Endodermal cell (in vitro differentiated cells): ENCODE measurements around the gene KCNT1. TPM values are rescaled to one million over a fixed set of nuclear protein-coding genes. Genes with fewer than 3 reads are reported as not detected.

Experiments
- DNase-seq: peaks from one replicate; pipeline ENCODE4 v3.0.0-alpha.2; 2017
- H3K27ac ChIP-seq: 2 replicates; pipeline ENCODE4 v1.5.1; 2013; ENCODE audit warnings: mild to moderate bottlenecking, low read depth, low read length, moderate library complexity
- H3K27me3 ChIP-seq: 2 replicates; pipeline ENCODE4 v1.6.1; 2013; ENCODE audit warnings: mild to moderate bottlenecking, low read length, moderate library complexity; ENCODE audit not compliant: insufficient read depth, control insufficient read depth, poor library complexity, severe bottlenecking
- H3K36me3 ChIP-seq: 2 replicates; pipeline ENCODE4 v1.7.0; 2013; ENCODE audit warnings: mild to moderate bottlenecking, low read length, moderate library complexity; ENCODE audit not compliant: control insufficient read depth, insufficient read depth
- H3K4me1 ChIP-seq: one replicate; pipeline ENCODE4 v1.7.0; 2013; ENCODE audit warnings: low read length; ENCODE audit not compliant: control insufficient read depth, insufficient read depth
- H3K4me3 ChIP-seq: 2 replicates; pipeline ENCODE4 v1.5.1; 2013; ENCODE audit warnings: mild to moderate bottlenecking, low read length, moderate library complexity
- H3K9ac ChIP-seq: 2 replicates; pipeline ENCODE4 v1.6.1; 2013; ENCODE audit warnings: mild to moderate bottlenecking, low read length, moderate library complexity; ENCODE audit not compliant: poor library complexity, severe bottlenecking; ENCODE audit errors: extremely low read depth
- H3K9me3 ChIP-seq: 2 replicates; pipeline ENCODE4 v1.6.1; 2013; ENCODE audit warnings: mild to moderate bottlenecking, low read length, moderate library complexity; ENCODE audit not compliant: control insufficient read depth
- H3K27ac Mint-ChIP-seq: 2 replicates; pipeline ENCODE4 v1.8.0; 2020; ENCODE audit warnings: mixed read lengths
- H3K27me3 Mint-ChIP-seq: 2 replicates; pipeline ENCODE4 v1.8.0; 2021; ENCODE audit warnings: mild to moderate bottlenecking, mixed read lengths; ENCODE audit not compliant: insufficient read depth
- H3K36me3 Mint-ChIP-seq: 2 replicates; pipeline ENCODE4 v1.8.0; 2020; ENCODE audit warnings: low read depth, mixed read lengths
- H3K4me1 Mint-ChIP-seq: 2 replicates; pipeline ENCODE4 v1.8.0; 2020; ENCODE audit warnings: mixed read lengths
- H3K4me3 Mint-ChIP-seq: 2 replicates; pipeline ENCODE4 v1.8.0; 2020; ENCODE audit warnings: mild to moderate bottlenecking, moderate library complexity, mixed read lengths
- H3K9me3 Mint-ChIP-seq: 2 replicates; pipeline ENCODE4 v1.8.0; 2020; ENCODE audit warnings: mild to moderate bottlenecking, mixed read lengths
- WGBS, 2 experiments: methylation state at CpG; one replicate each; pipeline versions ENCODE4 v1.1.5 to v1.1.7; 2013; ENCODE audit warnings: missing lambda C conversion rate in 2 of 2, mixed read lengths in 1 of 2; ENCODE audit not compliant: insufficient coverage in 1 of 2, insufficient read length in 1 of 2; 5-methylcytosine and 5-hydroxymethylcytosine counted together
- total RNA-seq, 2 donors: library from RNA; stranded (reverse); fragmentation: NEBNext Ultra II Directional in 1 of 2; extraction: Animal tissue kit (Norgen Biotek cat#: 25700) in 1 of 2; gene quantifications; 2 replicates in 1 of 2; 3 replicates in 1 of 2; pipeline ENCODE4 v1.2.1, GENCODE V29; 2021
- TF ChIP-seq, protein P1 (sequence below): fragments of 200-600 bp; sonication (generic); conservative IDR thresholded peaks from 2 replicates; pipeline ENCODE4 v1.5.0; 2021; ENCODE audit warnings: antibody characterized with exemption, mild to moderate bottlenecking

Gene KCNT1
- total RNA-seq, 2 donors from 2014 or later, result 0.15 TPM; not detected in 1

DNA sequence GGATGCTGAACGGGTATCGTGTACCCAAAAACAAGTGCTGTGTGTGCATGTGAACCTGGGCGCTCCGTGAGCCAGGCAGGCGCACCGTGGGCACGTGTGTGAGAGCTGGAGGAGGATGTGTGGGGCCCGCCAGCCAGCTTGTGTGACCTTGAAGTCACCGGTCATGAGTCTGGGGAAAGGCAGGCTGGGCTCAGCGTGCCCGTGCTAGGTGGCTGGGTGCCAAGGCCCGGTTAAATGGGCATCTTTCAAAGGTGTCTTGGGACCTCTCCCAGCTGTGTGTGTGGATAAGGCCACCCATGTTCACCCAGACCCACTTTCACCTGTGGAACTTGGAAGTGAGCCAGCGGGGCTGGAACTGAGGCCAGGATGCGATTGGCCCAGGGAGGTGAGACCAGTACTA, 3.4 kb downstream of the KCNT1 start:
- Histone ChIP-seq H3K4me1 (no peaks in the 10 kb centered on the region), H3K4me3 (no peak overlapping the region), H3K27ac (no peak overlapping the region), H3K27me3 (peaks cover 14% of the 10 kb centered on the region), H3K9ac (no peak overlapping the region), H3K9me3 (no peaks in the 10 kb centered on the region), H3K36me3 (no peaks in the 10 kb centered on the region)
- no peak overlapping the region for H3K4me3 Mint-ChIP-seq
- DNase-seq, result no peak
- no peaks in the 10 kb centered on the region for H3K4me1 Mint-ChIP-seq
- H3K9me3 Mint-ChIP-seq, result no peaks in the 10 kb centered on the region
- H3K27ac Mint-ChIP-seq, result no peak overlapping the region
- WGBS, 2 experiments, result 92% methylated on average over 12 to 14 of the region's 14 CpGs
- H3K36me3 Mint-ChIP-seq, result no peaks in the 10 kb centered on the region
- peaks cover 10% of the 10 kb centered on the region for H3K27me3 Mint-ChIP-seq
- TF ChIP-seq, protein P1, sequence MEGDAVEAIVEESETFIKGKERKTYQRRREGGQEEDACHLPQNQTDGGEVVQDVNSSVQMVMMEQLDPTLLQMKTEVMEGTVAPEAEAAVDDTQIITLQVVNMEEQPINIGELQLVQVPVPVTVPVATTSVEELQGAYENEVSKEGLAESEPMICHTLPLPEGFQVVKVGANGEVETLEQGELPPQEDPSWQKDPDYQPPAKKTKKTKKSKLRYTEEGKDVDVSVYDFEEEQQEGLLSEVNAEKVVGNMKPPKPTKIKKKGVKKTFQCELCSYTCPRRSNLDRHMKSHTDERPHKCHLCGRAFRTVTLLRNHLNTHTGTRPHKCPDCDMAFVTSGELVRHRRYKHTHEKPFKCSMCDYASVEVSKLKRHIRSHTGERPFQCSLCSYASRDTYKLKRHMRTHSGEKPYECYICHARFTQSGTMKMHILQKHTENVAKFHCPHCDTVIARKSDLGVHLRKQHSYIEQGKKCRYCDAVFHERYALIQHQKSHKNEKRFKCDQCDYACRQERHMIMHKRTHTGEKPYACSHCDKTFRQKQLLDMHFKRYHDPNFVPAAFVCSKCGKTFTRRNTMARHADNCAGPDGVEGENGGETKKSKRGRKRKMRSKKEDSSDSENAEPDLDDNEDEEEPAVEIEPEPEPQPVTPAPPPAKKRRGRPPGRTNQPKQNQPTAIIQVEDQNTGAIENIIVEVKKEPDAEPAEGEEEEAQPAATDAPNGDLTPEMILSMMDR, result no peak

DNA sequence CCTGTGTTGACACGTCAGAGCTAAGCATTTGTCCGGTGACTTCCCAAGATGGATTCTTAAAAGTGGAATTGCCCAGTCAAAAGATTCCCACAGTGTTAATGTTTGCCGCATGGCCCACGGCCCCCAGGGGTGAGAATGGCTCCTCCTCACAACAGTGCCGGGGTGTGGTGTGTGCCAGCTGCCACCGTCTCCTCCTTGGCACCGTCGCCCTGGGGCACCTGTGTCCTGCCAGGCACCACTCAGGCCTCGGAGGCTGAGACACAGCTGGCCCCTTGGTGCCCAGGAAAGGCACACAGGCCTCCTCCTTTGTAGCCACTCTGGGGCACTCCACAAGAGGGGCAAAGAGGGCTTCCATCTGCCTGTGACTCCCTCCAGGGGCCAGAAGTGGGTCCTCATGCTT, 4.3 kb downstream of the KCNT1 start:
- Histone ChIP-seq H3K4me1 (no peaks in the 10 kb centered on the region), H3K4me3 (no peak overlapping the region), H3K36me3 (no peaks in the 10 kb centered on the region), H3K27ac (no peak overlapping the region), H3K9ac (no peak overlapping the region), H3K27me3 (peaks cover 14% of the 10 kb centered on the region), H3K9me3 (no peaks in the 10 kb centered on the region)
- Mint-ChIP-seq H3K9me3 (no peaks in the 10 kb centered on the region), H3K36me3 (no peaks in the 10 kb centered on the region), H3K27ac (no peak overlapping the region), H3K4me1 (no peaks in the 10 kb centered on the region), H3K27me3 (peaks cover 10% of the 10 kb centered on the region), H3K4me3 (no peak overlapping the region)
- WGBS, 2 experiments, result 89 to 93% methylated on average over 5 to 9 of the region's 9 CpGs
- TF ChIP-seq, protein P1, result no peak
- no peak for DNase-seq

- Mint-ChIP-seq H3K36me3 (no peaks in the 10 kb centered on the region), H3K27ac (no peak overlapping the region), H3K27me3 (peaks cover 11% of the 10 kb centered on the region), H3K9me3 (no peaks in the 10 kb centered on the region), H3K4me3 (no peak overlapping the region), H3K4me1 (no peaks in the 10 kb centered on the region)
- TF ChIP-seq, protein P1, result no peak
- no peak for DNase-seq
- Histone ChIP-seq H3K36me3 (no peaks in the 10 kb centered on the region), H3K9me3 (no peaks in the 10 kb centered on the region), H3K27ac (no peak overlapping the region), H3K9ac (no peak overlapping the region), H3K27me3 (peaks cover 9% of the 10 kb centered on the region), H3K4me1 (no peaks in the 10 kb centered on the region), H3K4me3 (no peak overlapping the region)
- 66 to 74% methylated on average over 19 to 23 of the region's 23 CpGs for WGBS, 2 experiments
These were observed 5.5 kb downstream of the KCNT1 start for GRCh38 chr9:135707252-135708138.
